GM23248 (cell line): ENCODE measurements around the gene AHRR. TPM values are rescaled to one million over a fixed set of nuclear protein-coding genes. Genes with fewer than 3 reads are reported as not detected.
"Not testable (repeated sequence)": the region's sequence is repeated elsewhere in the genome, so short reads cannot be mapped to it uniquely, and the experiment has no call there.

ENCODE experiments used
- DNase-seq: peaks from one replicate; pipeline ENCODE4 v3.0.0-alpha.2; 2015
- H2AFZ ChIP-seq: fragments of 200-600 bp; sonication (generic); 2 replicates; pipeline ENCODE4 v1.6.1; 2016; ENCODE audit warnings: antibody characterized with exemption
- H3F3A ChIP-seq: fragments of 200-600 bp; sonication (generic); 2 replicates; pipeline ENCODE4 v1.6.1; 2016; ENCODE audit warnings: mild to moderate bottlenecking, antibody characterized with exemption, mixed run types; ENCODE audit not compliant: insufficient read depth
- H3K27ac ChIP-seq: fragments of 200-600 bp; sonication (generic); 2 replicates; pipeline ENCODE4 v1.5.1; 2016; ENCODE audit warnings: mild to moderate bottlenecking
- H3K27me3 ChIP-seq: fragments of 200-600 bp; sonication (generic); replicated peaks from 2 replicates; pipeline ENCODE4 v1.6.1; 2016; ENCODE audit warnings: mild to moderate bottlenecking; ENCODE audit not compliant: insufficient read depth
- H3K36me3 ChIP-seq: fragments of 200-600 bp; sonication (generic); 2 replicates; pipeline ENCODE4 v1.6.1; 2016; ENCODE audit warnings: low read depth, mild to moderate bottlenecking
- H3K4me1 ChIP-seq: fragments of 200-600 bp; sonication (generic); 2 replicates; pipeline ENCODE4 v1.6.1; 2016; ENCODE audit warnings: mild to moderate bottlenecking; ENCODE audit not compliant: insufficient read depth
- H3K4me2 ChIP-seq: fragments of 200-600 bp; sonication (generic); one replicate; pipeline ENCODE4 v1.6.1; 2016; ENCODE audit warnings: mild to moderate bottlenecking; ENCODE audit not compliant: unreplicated experiment
- H3K4me3 ChIP-seq: fragments of 200-600 bp; sonication (generic); 2 replicates; pipeline ENCODE4 v1.5.1; 2016; ENCODE audit warnings: mild to moderate bottlenecking
- H3K79me2 ChIP-seq: fragments of 200-600 bp; sonication (generic); 2 replicates; pipeline ENCODE4 v1.6.1; 2016; ENCODE audit warnings: mild to moderate bottlenecking; ENCODE audit not compliant: insufficient read depth
- H3K9ac ChIP-seq: fragments of 200-600 bp; sonication (generic); 2 replicates; pipeline ENCODE4 v1.6.1; 2016; ENCODE audit warnings: mild to moderate bottlenecking
- H3K9me2 ChIP-seq: fragments of 200-600 bp; sonication (generic); 2 replicates; pipeline ENCODE4 v1.6.1; 2016; ENCODE audit warnings: mixed run types, mild to moderate bottlenecking, moderate library complexity; ENCODE audit not compliant: insufficient read depth
- H3K9me3 ChIP-seq: fragments of 200-600 bp; sonication (generic); one replicate; pipeline ENCODE4 v1.6.1; 2017; ENCODE audit warnings: low read depth
- H4K20me1 ChIP-seq: fragments of 200-600 bp; sonication (generic); 2 replicates; pipeline ENCODE4 v1.6.0; 2016; ENCODE audit not compliant: insufficient read depth
- EZH2 ChIP-seq: fragments of 200-600 bp; sonication (generic); IDR thresholded peaks from 2 replicates; pipeline ENCODE4 v1.6.1; 2018; ENCODE audit warnings: antibody characterized with exemption, mild to moderate bottlenecking; ENCODE audit not compliant: insufficient read depth, poor library complexity, severe bottlenecking
- EZH2phosphoT487 ChIP-seq: fragments of 200-600 bp; sonication (generic); IDR thresholded peaks from 2 replicates; pipeline ENCODE4 v1.6.1; 2018; ENCODE audit warnings: antibody characterized with exemption, moderate library complexity, mild to moderate bottlenecking, low read depth; ENCODE audit not compliant: insufficient read depth
- WGBS, 2 experiments: methylation state at CpG; one replicate each; pipeline ENCODE4 v1.1.6; 2015 to 2017; ENCODE audit warnings: low lambda C conversion rate in 2 of 2, low coverage in 1 of 2; ENCODE audit errors: missing lambda C conversion rate in 2 of 2; 5-methylcytosine and 5-hydroxymethylcytosine counted together
- in situ Hi-C: fragments of 300-500 bp; cut with MboI; formaldehyde crosslinking; loops from 2 replicates; pipeline ENCODE4 v1.15.0; 2020
- polyA plus RNA-seq: library from polyadenylated mRNA; unstranded; fragments of >200 nt; fragmentation: Nextera tagmentation; extraction: Ambion mirVana; gene quantifications from 2 replicates; pipeline ENCODE4 v1.2.1, GENCODE V29; 2016
- total RNA-seq: library from RNA; depleted of rRNA; stranded (reverse); fragments of >200 nt; shearing (Covaris generic); gene quantifications from 2 replicates; pipeline ENCODE4 v1.2.3, GENCODE V29; 2014

Gene AHRR
- total and polyA plus RNA-seq, 2 experiments from 2014 or later, result 13.2 to 33.7 TPM

- H3K79me2 ChIP-seq, result peaks cover 99% of the 10 kb centered on the region
- no peaks in the 10 kb centered on the region for H3F3A ChIP-seq
- in situ Hi-C loops, result no loop called here
- 92% methylated on average over 6 to 9 of the region's 9 CpGs for WGBS, 2 experiments
- TF ChIP-seq EZH2 (no peak), EZH2phosphoT487 (no peak)
- no peak for DNase-seq
- H3K9me3 ChIP-seq, result no peaks in the 10 kb centered on the region
- H3K4me3 ChIP-seq, result no peak overlapping the region
- H3K4me1 ChIP-seq, result peaks cover 5% of the 10 kb centered on the region; the same call in 1 of the 2 replicates
- H3K27ac ChIP-seq, result no peak overlapping the region
- H3K9ac ChIP-seq, result no peak overlapping the region
- no peak overlapping the region for H3K4me2 ChIP-seq
- no peaks in the 10 kb centered on the region for H3K9me2 ChIP-seq
- no peak overlapping the region for H2AFZ ChIP-seq
- peaks cover 19% of the 10 kb centered on the region; the same call in 1 of the 2 replicates for H3K36me3 ChIP-seq
- no peaks in the 10 kb centered on the region for H4K20me1 ChIP-seq
- H3K27me3 ChIP-seq, result no peaks in the 10 kb centered on the region
Observed at GRCh38 chr5:278646-279045, 42.9 kb upstream of the AHRR start.

GRCh38 chr5:279051-279665 is 42.4 kb upstream of the AHRR start:
- H3K9ac ChIP-seq, H2AFZ ChIP-seq, H3K9me3 ChIP-seq, in situ Hi-C loops, H3K27ac ChIP-seq, H3K4me3 ChIP-seq, H3K9me2 ChIP-seq, H3K4me2 ChIP-seq, H3K4me1 ChIP-seq, H3K27me3 ChIP-seq, H3F3A ChIP-seq, H4K20me1 ChIP-seq, DNase-seq: not testable (repeated sequence)
- H3K79me2 ChIP-seq, result peaks cover 99% of the 10 kb centered on the region
- WGBS, 2 experiments, result 75 to 76% methylated on average over 14 of the region's 14 CpGs
- peaks cover 13% of the 10 kb centered on the region; the same call in 1 of the 2 replicates for H3K36me3 ChIP-seq

GRCh38 chr5:285991-286557 is 35.4 kb upstream of the AHRR start:
- H3K27ac ChIP-seq, result no peak overlapping the region
- H3K9me2 ChIP-seq, result no peaks in the 10 kb centered on the region
- no peak overlapping the region for H3K9ac ChIP-seq
- H3K4me2 ChIP-seq, result no peak overlapping the region
- H3F3A ChIP-seq, result peaks cover 14% of the 10 kb centered on the region
- no peak for DNase-seq
- TF ChIP-seq EZH2phosphoT487 (no peak), EZH2 (no peak)
- H3K4me1 ChIP-seq, result no peaks in the 10 kb centered on the region
- H3K79me2 ChIP-seq, result peaks cover 95% of the 10 kb centered on the region
- H3K27me3 ChIP-seq, result no peaks in the 10 kb centered on the region
- H3K9me3 ChIP-seq, result no peaks in the 10 kb centered on the region
- peaks cover 3% of the 10 kb centered on the region; the same call in 1 of the 2 replicates for H4K20me1 ChIP-seq
- no peaks in the 10 kb centered on the region for H3K36me3 ChIP-seq
- in situ Hi-C loops, result no loop called here
- WGBS, 2 experiments, result 73 to 77% methylated on average over 13 of the region's 14 CpGs
- H2AFZ ChIP-seq, result no peak overlapping the region
- no peak overlapping the region for H3K4me3 ChIP-seq

- H3K4me2 ChIP-seq, DNase-seq, H3K9me3 ChIP-seq, H2AFZ ChIP-seq, H3K9ac ChIP-seq, H3K27ac ChIP-seq, H3K27me3 ChIP-seq, H3K4me1 ChIP-seq, H3K36me3 ChIP-seq, H4K20me1 ChIP-seq, H3K4me3 ChIP-seq, H3K9me2 ChIP-seq, in situ Hi-C loops: not testable (repeated sequence)
- H3F3A ChIP-seq, result peaks cover 14% of the 10 kb centered on the region
- WGBS, 2 experiments, result 87 to 94% methylated on average over 8 to 13 of the region's 13 CpGs
- peaks cover 89% of the 10 kb centered on the region for H3K79me2 ChIP-seq
Observed at GRCh38 chr5:290200-290599, 31.3 kb upstream of the AHRR start.

- WGBS, 2 experiments, result 88 to 93% methylated on average over 5 to 10 of the region's 10 CpGs
- H3K9me2 ChIP-seq, H3K9me3 ChIP-seq, H2AFZ ChIP-seq, H3K4me3 ChIP-seq, H3K9ac ChIP-seq, in situ Hi-C loops, H4K20me1 ChIP-seq, H3K4me2 ChIP-seq, H3K27ac ChIP-seq, DNase-seq, H3K4me1 ChIP-seq, H3K27me3 ChIP-seq, H3K36me3 ChIP-seq: not testable (repeated sequence)
- Histone ChIP-seq H3F3A (peaks cover 14% of the 10 kb centered on the region), H3K79me2 (peaks cover 78% of the 10 kb centered on the region)
Observed at GRCh38 chr5:291345-291744, 30.2 kb upstream of the AHRR start.

- H2AFZ ChIP-seq, H3K9me2 ChIP-seq, H3K9ac ChIP-seq, H3K9me3 ChIP-seq, H3K27ac ChIP-seq, H3F3A ChIP-seq, H3K4me2 ChIP-seq, H3K4me3 ChIP-seq, H3K27me3 ChIP-seq, H3K36me3 ChIP-seq, in situ Hi-C loops, H4K20me1 ChIP-seq, DNase-seq, H3K4me1 ChIP-seq: not testable (repeated sequence)
- 95 to 97% methylated on average over 15 to 17 of the region's 17 CpGs for WGBS, 2 experiments
- peaks cover 63% of the 10 kb centered on the region for H3K79me2 ChIP-seq
Observed at GRCh38 chr5:294788-295187, 26.7 kb upstream of the AHRR start.

- H3K27ac ChIP-seq, H3K4me2 ChIP-seq, H4K20me1 ChIP-seq, H3F3A ChIP-seq, H3K9ac ChIP-seq, H3K9me2 ChIP-seq, in situ Hi-C loops, H2AFZ ChIP-seq, H3K4me3 ChIP-seq, H3K9me3 ChIP-seq, H3K4me1 ChIP-seq, H3K27me3 ChIP-seq, H3K36me3 ChIP-seq, DNase-seq: not testable (repeated sequence)
- H3K79me2 ChIP-seq, result peaks cover 58% of the 10 kb centered on the region
- WGBS, 2 experiments, result 56 to 73% methylated on average over 6 to 10 of the region's 10 CpGs
Observed at GRCh38 chr5:296207-296606, 25.3 kb upstream of the AHRR start.
